HG02678 (cell line): ENCODE data around the gene SLC25A42.
"Not testable (repeated sequence)": the region's sequence is repeated elsewhere in the genome, so short reads cannot be mapped to it uniquely, and the experiment has no call there.

Source experiments
- ATAC-seq: cut with Tn5 transposase; IDR thresholded peaks from one replicate; pipeline ENCODE4 v1.9.1; 2021; ENCODE audit warnings: mild to moderate bottlenecking, moderate library complexity; ENCODE audit not compliant: unreplicated experiment

SLC25A42 gene

GRCh38 chr19:19102566-19102965, 38.8 kb downstream of the SLC25A42 start:
- ATAC-seq: not testable (repeated sequence)

GRCh38 chr19:19103167-19103566, 39.4 kb downstream of the SLC25A42 start:
- no peak for ATAC-seq

GRCh38 chr19:19105365-19106055, 41.7 kb downstream of the SLC25A42 start:
- no peak for ATAC-seq

GRCh38 chr19:19106056-19106551, 42.3 kb downstream of the SLC25A42 start:
- no peak for ATAC-seq

- ATAC-seq: not testable (repeated sequence)
Measured at GRCh38 chr19:19106938-19107337, 43.1 kb downstream of the SLC25A42 start.

GRCh38 chr19:19107654-19108053, 43.9 kb downstream of the SLC25A42 start:
- no peak for ATAC-seq

- no peak for ATAC-seq
Measured at GRCh38 chr19:19109601-19110000, 45.8 kb downstream of the SLC25A42 start.

GRCh38 chr19:19110410-19111135, 46.8 kb downstream of the SLC25A42 start:
- no peak for ATAC-seq

GRCh38 chr19:19111136-19111835, 47.5 kb downstream of the SLC25A42 start:
- no peak for ATAC-seq

GRCh38 chr19:19111967-19112580, 48.3 kb downstream of the SLC25A42 start:
- no peak for ATAC-seq

- ATAC-seq: no peak
Measured at GRCh38 chr19:19113040-19113626, 49.3 kb downstream of the SLC25A42 start.

- no peak for ATAC-seq
Measured at GRCh38 chr19:19115954-19116353, 52.2 kb downstream of the SLC25A42 start.

GRCh38 chr19:19119325-19120237, 55.8 kb downstream of the SLC25A42 start:
- ATAC-seq: no peak

GRCh38 chr19:19120308-19121231, 56.8 kb downstream of the SLC25A42 start:
- no peak for ATAC-seq

- no peak for ATAC-seq
Measured at GRCh38 chr19:19121371-19121770, 57.6 kb downstream of the SLC25A42 start.

GRCh38 chr19:19122902-19123301, 59.1 kb downstream of the SLC25A42 start:
- no peak for ATAC-seq

GRCh38 chr19:19123386-19123785, 59.6 kb downstream of the SLC25A42 start:
- ATAC-seq: no peak

- no peak for ATAC-seq
Measured at GRCh38 chr19:19126102-19126501, 62.3 kb downstream of the SLC25A42 start.

- no peak for ATAC-seq
Measured at GRCh38 chr19:19131989-19132388, 68.2 kb downstream of the SLC25A42 start.
